ENCODE results near the gene UBE2D1.

- TF ChIP-seq EZH2 (IDR thresholded peaks at IDR 0.05; ENCODE audit: low read length, unreplicated experiment): no peak
- TF ChIP-seq CTCF (conservative IDR thresholded peaks at IDR 0.05; ENCODE audit: low read depth, low read length): no peak
Measured at GRCh38 chr10:58341947-58342346, 7.1 kb downstream of the UBE2D1 start.
